NCI-H748 (cell line): ENCODE measurements around the gene CEP126.
A peak's percentile ranks its signal among the peaks of the same experiment; 100 is the strongest.

Source experiments
- DNase-seq: peaks from one replicate; lab custom pipeline; 2025; ENCODE audit not compliant: unreplicated experiment; lab: John Stamatoyannopoulos, UW

Gene CEP126

DNA sequence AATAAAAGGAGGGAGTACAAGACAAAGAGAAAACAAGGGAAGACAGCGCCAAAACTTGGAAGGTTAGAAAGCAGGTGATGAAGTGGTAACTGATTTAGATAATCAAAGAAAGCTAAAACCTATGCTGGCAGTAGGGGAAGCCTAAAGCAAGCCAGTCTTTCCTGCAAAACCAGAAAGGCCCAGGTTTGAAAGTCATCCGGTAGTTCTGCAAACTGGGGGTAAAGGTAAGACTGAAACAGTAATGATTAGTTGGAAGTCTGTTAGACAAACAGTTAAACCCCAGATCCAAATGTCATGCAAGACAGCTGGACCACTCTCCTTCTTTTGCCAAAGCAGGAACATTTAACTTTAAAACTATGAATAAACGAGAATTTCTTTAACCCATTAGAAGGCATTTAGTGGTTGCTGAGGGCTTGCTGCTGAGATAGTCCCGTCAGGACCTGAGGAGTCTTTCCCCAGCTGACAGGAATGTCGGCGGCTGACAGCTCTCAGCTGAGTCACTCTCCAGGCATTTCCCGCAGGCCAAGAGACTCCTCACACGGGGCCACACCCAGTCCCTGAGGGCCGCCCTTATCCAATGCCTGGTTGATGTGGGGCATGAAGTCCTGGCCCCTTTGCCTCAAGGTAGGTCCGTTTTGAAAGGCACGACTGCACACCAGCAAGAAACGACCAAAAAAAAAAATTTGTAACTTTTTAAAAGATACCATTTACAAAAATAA is 96.1 kb downstream of the CEP126 start:
- DNase-seq: peak; percentile 2

GRCh38 chr11:102012946-102013345 is 98.1 kb downstream of the CEP126 start:
- no peak for DNase-seq

GRCh38 chr11:102014756-102015155 is 99.9 kb downstream of the CEP126 start:
- no peak for DNase-seq

DNA sequence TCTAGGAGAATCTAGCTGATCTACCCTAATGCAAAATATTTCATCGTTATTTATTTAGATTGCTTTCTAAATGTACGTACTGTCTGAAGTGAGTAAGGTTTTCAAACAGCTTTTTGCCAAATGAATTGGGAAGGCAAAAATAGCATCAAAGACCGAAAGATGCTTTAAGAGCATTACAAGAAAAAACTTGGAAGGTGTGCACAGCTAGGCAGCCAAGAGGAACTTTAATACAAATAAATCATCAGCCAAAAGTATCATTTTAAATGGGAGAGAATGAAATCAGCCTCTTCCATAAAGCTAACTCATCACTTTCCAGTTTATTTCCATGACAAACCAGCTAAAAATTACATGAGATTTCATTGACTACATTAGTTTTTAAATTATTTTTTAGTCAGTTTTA is 102.2 kb downstream of the CEP126 start:
- DNase-seq: no peak

GRCh38 chr11:102026217-102026616 is 111.4 kb downstream of the CEP126 start:
- no peak for DNase-seq

DNA sequence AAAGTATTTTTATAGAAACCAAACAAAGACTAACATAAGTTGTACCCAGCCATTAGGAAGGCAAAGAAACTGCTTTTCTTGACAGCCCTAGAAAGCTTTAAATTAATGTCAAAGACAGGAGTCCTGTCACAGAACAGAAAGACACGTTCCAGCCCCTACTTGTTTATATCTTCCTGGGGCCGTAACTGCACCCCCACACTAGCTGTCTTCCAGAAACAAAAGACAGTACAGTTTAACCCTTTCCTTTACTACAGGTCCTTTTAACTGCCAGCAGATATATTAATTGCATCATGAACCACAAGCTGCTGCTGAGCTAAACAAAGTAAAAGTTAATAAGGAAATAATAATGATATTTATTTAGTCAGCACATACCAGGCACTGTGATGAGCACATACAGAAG is 112.1 kb downstream of the CEP126 start:
- DNase-seq: no peak

DNA sequence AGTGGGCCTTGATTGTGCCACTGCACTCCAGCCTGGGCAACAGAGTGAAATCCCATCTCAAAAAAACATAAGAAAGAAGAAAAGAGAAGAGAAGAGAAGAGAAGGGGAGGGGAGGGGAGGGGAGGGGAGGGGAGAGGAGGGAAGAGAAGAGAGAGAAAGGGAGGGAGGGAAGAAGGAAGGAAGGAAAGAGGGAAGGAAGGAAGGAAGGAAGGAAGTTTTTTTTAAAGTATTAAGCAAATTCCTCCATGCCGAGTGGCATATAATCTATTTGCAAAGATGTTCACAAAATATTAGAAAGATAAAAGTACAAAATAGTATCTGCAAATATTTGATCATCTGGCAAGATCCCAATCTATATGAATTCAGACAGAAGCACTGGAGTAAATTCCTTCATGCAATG is 121.9 kb downstream of the CEP126 start:
- DNase-seq: no peak

GRCh38 chr11:102046841-102047240 is 132.0 kb downstream of the CEP126 start:
- DNase-seq: no peak

GRCh38 chr11:102047305-102047924 is 132.6 kb downstream of the CEP126 start, which contains the start of gene CFAP300:
Gene CFAP300 (plus strand): TSS chr11:102047437. CDS start chr11:102047471, 34 bp downstream.
- peak; percentile 90 for DNase-seq
